Measurements from ENCODE around the gene MYO15A.

GRCh38 chr17:18117533-18117932 lies 9.0 kb downstream of the MYO15A start:
- TF ChIP-seq POLR2A (IDR thresholded peaks at IDR 0.05) (no peak), CTCF (IDR thresholded peaks at IDR 0.05) (no peak), POLR2AphosphoS5 (IDR thresholded peaks at IDR 0.05) (no peak)
